Sigmoid colon (tissue), 7 donors: Measurements from ENCODE around the gene MOSPD3. TPM values are rescaled to one million over a fixed set of nuclear protein-coding genes. Genes with fewer than 3 reads are reported as not detected.

ENCODE experiments used
- DNase-seq: peaks from one replicate; pipeline ENCODE4 v3.0.0-alpha.2; 2019
- H3K27ac ChIP-seq, 4 donors: fragments of 200-600 bp; sonication (generic); one replicate each; pipeline ENCODE4 v1.5.1; 2016 to 2019; ENCODE audit warnings: mild to moderate bottlenecking in 1 of 4
- H3K27me3 ChIP-seq, 3 donors: fragments of 200-600 bp; sonication (generic); one replicate each; pipeline ENCODE4 v1.5.1; 2019; ENCODE audit warnings: mild to moderate bottlenecking in 1 of 3
- H3K36me3 ChIP-seq, 4 donors: fragments of 200-600 bp; sonication (generic); one replicate each; pipeline ENCODE4 v1.5.1; 2016 to 2019
- H3K4me1 ChIP-seq, 4 donors: fragments of 200-600 bp; sonication (generic); one replicate each; pipeline ENCODE4 v1.5.1; 2017 to 2019
- H3K4me3 ChIP-seq, 4 donors: fragments of 200-600 bp; sonication (generic); one replicate each; pipeline ENCODE4 v1.5.1; 2017 to 2019; ENCODE audit warnings: mild to moderate bottlenecking in 2 of 4, moderate library complexity in 1 of 4
- H3K9me3 ChIP-seq, 4 donors: fragments of 200-600 bp in 3 of 4; sonication (generic) in 3 of 4; one replicate each; pipeline versions ENCODE4 v1.5.1 to v1.6.1; 2013 to 2019
- CTCF ChIP-seq, 4 experiments: fragments of 450-650 bp in 3 of 4; fragments of 200-600 bp in 1 of 4; IDR thresholded peaks; one replicate each; pipeline ENCODE4 v1.5.1; 2016 to 2019; ENCODE audit warnings: antibody characterized with exemption in 4 of 4, mild to moderate bottlenecking in 3 of 4, moderate library complexity in 2 of 4
- EP300 ChIP-seq, 4 donors: sonication (generic); formaldehyde crosslinking; IDR thresholded peaks; one replicate each; pipeline ENCODE4 v1.6.1; 2017; ENCODE audit warnings: antibody characterized with exemption in 4 of 4
- POLR2A ChIP-seq, 2 donors: fragments of 450-650 bp; IDR thresholded peaks; one replicate each; pipeline ENCODE4 v1.6.1; 2016; ENCODE audit warnings: antibody characterized with exemption in 2 of 2, mild to moderate bottlenecking in 2 of 2, moderate library complexity in 2 of 2
- POLR2AphosphoS5 ChIP-seq, 4 donors: sonication (generic); formaldehyde crosslinking; IDR thresholded peaks; one replicate each; pipeline ENCODE4 v1.6.1; 2017; ENCODE audit warnings: antibody characterized with exemption in 4 of 4
- whole genome bisulfite sequencing, 2 donors: extraction: QIAGEN DNeasy Blood & Tissue Kit; methylation state at CpG; one replicate each; pipeline ENCODE4 v1.1.7; 2013; 5-methylcytosine and 5-hydroxymethylcytosine counted together
- intact Hi-C: fragments of 100-400 bp; cut with DNase I; formaldehyde crosslinking; loops from one replicate; pipeline ENCODE4 v1.15.1; 2023
- polyA plus RNA-seq, 3 donors: library from polyadenylated mRNA; stranded (reverse); fragments of 200-250 nt; gene quantifications; one replicate each; pipeline ENCODE4 v1.2.3, GENCODE V29; 2013
- total RNA-seq, 4 donors: library from RNA; depleted of rRNA; stranded (reverse); fragments of >200 nt; gene quantifications; one replicate each; pipeline ENCODE4 v1.1.0, GENCODE V29; 2016
- donor health status: healthy with polysubstance abuse.
- donor health status: Bipolar disorder and iron deficiency.
- donor health status: healthy.

MOSPD3 gene
- total and polyA plus RNA-seq, 7 donors = 8.0 to 19.2 (median 16.4) TPM

- peaks cover 51 to 93% (median 73%) of the 10 kb centered on the region in 4 donors for H3K36me3 ChIP-seq
- DNase-seq = peak; percentile 58
- no peak overlapping the region for H3K27ac ChIP-seq
- TF ChIP-seq CTCF (IDR thresholded peaks at IDR 0.05) (no peak), POLR2A (IDR thresholded peaks at IDR 0.05) (no peak), POLR2AphosphoS5 (IDR thresholded peaks at IDR 0.05) (no peak), EP300 (IDR thresholded peaks at IDR 0.05) (no peak)
- intact Hi-C loops = no loop called here
- H3K4me3 ChIP-seq = no peak overlapping the region
- H3K9me3 ChIP-seq = no peaks in the 10 kb centered on the region
- peaks cover 0 to 13% (median 9%) of the 10 kb centered on the region in 4 donors for H3K4me1 ChIP-seq
- 92 to 94% methylated on average over 28 of the region's 28 CpGs for WGBS, 2 donors
- H3K27me3 ChIP-seq = peaks cover 0 to 18% (median 0%) of the 10 kb centered on the region in 3 donors
Observed at GRCh38 chr7:100578246-100579183, 33.8 kb upstream of the MOSPD3 start.

GRCh38 chr7:100580466-100581283 is 31.7 kb upstream of the MOSPD3 start:
- Histone ChIP-seq H3K4me3 (no peak overlapping the region), H3K4me1 (peaks cover 0 to 33% (median 28%) of the 10 kb centered on the region in 4 donors), H3K27me3 (no peaks in the 10 kb centered on the region), H3K9me3 (no peaks in the 10 kb centered on the region), H3K36me3 (peaks cover 50 to 74% (median 56%) of the 10 kb centered on the region in 4 donors), H3K27ac (no peak overlapping the region)
- DNase-seq = no peak
- TF ChIP-seq CTCF (IDR thresholded peaks at IDR 0.05) = no peak
- no peak for TF ChIP-seq EP300 (IDR thresholded peaks at IDR 0.05)
- TF ChIP-seq POLR2AphosphoS5 (IDR thresholded peaks at IDR 0.05) = no peak
- TF ChIP-seq POLR2A (IDR thresholded peaks at IDR 0.05) = no peak
- intact Hi-C loops = loop anchor here (10.0 kb wide), 1 partner anchor 274 kb away; the partner anchor contains the start of gene SLC12A9
- 86 to 90% methylated on average over 11 of the region's 11 CpGs for WGBS, 2 donors

GRCh38 chr7:100582041-100582579 is 30.2 kb upstream of the MOSPD3 start:
- DNase-seq = no peak
- H3K27me3 ChIP-seq = no peaks in the 10 kb centered on the region
- H3K27ac ChIP-seq = peak overlapping the region in 1 of 4 donors; percentile 89
- peaks cover 0 to 38% (median 31%) of the 10 kb centered on the region in 4 donors for H3K4me1 ChIP-seq
- TF ChIP-seq POLR2AphosphoS5 (IDR thresholded peaks at IDR 0.05) = no peak
- no peak for TF ChIP-seq POLR2A (IDR thresholded peaks at IDR 0.05)
- no peak for TF ChIP-seq CTCF (IDR thresholded peaks at IDR 0.05)
- TF ChIP-seq EP300 (IDR thresholded peaks at IDR 0.05) = no peak
- 67 to 87% methylated on average over 20 of the region's 20 CpGs for WGBS, 2 donors
- no peak overlapping the region for H3K4me3 ChIP-seq
- intact Hi-C loops = loop anchor here (10.0 kb wide), 1 partner anchor 273 kb away; the partner anchor contains the start of gene SLC12A9
- no peaks in the 10 kb centered on the region for H3K9me3 ChIP-seq
- H3K36me3 ChIP-seq = peaks cover 39 to 59% (median 44%) of the 10 kb centered on the region in 4 donors

GRCh38 chr7:100582650-100583049 is 29.7 kb upstream of the MOSPD3 start:
- peaks cover 0 to 43% (median 35%) of the 10 kb centered on the region in 4 donors for H3K4me1 ChIP-seq
- H3K36me3 ChIP-seq = peaks cover 35 to 54% (median 38%) of the 10 kb centered on the region in 4 donors
- TF ChIP-seq CTCF (IDR thresholded peaks at IDR 0.05) = no peak
- no peak for TF ChIP-seq POLR2A (IDR thresholded peaks at IDR 0.05)
- TF ChIP-seq POLR2AphosphoS5 (IDR thresholded peaks at IDR 0.05) = no peak
- no peak for TF ChIP-seq EP300 (IDR thresholded peaks at IDR 0.05)
- DNase-seq = no peak
- H3K4me3 ChIP-seq = peak overlapping the region in 2 of 4 donors; percentile 90 to 98
- no peaks in the 10 kb centered on the region for H3K27me3 ChIP-seq
- intact Hi-C loops = loop anchor here (10.0 kb wide), 1 partner anchor 272 kb away; the partner anchor contains the start of gene SLC12A9
- 74 to 82% methylated on average over 11 of the region's 11 CpGs for WGBS, 2 donors
- H3K27ac ChIP-seq = peak overlapping the region; percentile 89 to 96 (median 92)
- H3K9me3 ChIP-seq = no peaks in the 10 kb centered on the region
